GM12878 (cell line): ENCODE results near the gene PRKCQ. TPM values are rescaled to one million over a fixed set of nuclear protein-coding genes. Genes with fewer than 3 reads are reported as not detected.

Source experiments
- FOS ChIP-seq: IDR thresholded peaks from 3 replicates; pipeline ENCODE4 v1.6.1; 2011; ENCODE audit warnings: borderline replicate concordance; ENCODE audit not compliant: insufficient read length; ENCODE audit errors: extremely low read depth
- FOXK2 ChIP-seq: fragments of 450-650 bp; IDR thresholded peaks from 2 replicates; pipeline ENCODE4 v1.6.1; 2017; ENCODE audit warnings: mild to moderate bottlenecking, moderate library complexity
- MEF2B ChIP-seq: fragments of 450-650 bp; IDR thresholded peaks from 2 replicates; pipeline ENCODE4 v1.6.1; 2018; ENCODE audit warnings: mild to moderate bottlenecking, moderate library complexity; ENCODE audit not compliant: partially characterized antibody, poor library complexity, severe bottlenecking
- TCF7 ChIP-seq: IDR thresholded peaks from 2 replicates; pipeline ENCODE4 v1.6.1; 2014; ENCODE audit warnings: antibody characterized with exemption, borderline replicate concordance
- polyA plus RNA-seq, 11 experiments: library from polyadenylated mRNA; depleted of rRNA in 4 of 11; unstranded in 6 of 11; stranded (reverse) in 5 of 11; fragments of >200 nt; fragmentation: Nextera tagmentation in 4 of 11; fragmentation: Illumina TruSeq in 1 of 11; extraction: Ambion mirVana in 4 of 11; extraction: Trizol in 1 of 11; gene quantifications; 1 replicate in 1 of 11; 2 replicates in 10 of 11; pipeline versions ENCODE4 v1.2.1 to v1.2.3, GENCODE V29; 2011 to 2016; ENCODE audit warnings: inconsistent platforms in 2 of 11, missing spikeins in 2 of 11, low read depth in 1 of 11
- total RNA-seq, 4 experiments: library from RNA; depleted of rRNA in 3 of 4; stranded (reverse); fragments of >200 nt in 3 of 4; fragmentation: Illumina TruSeq in 1 of 4; extraction: Trizol in 1 of 4; gene quantifications; 2 replicates each; pipeline versions ENCODE4 v1.2.1 to v1.2.3, GENCODE V29; 2013 to 2021
- TF ChIP-seq, protein P1 (sequence below): fragments of 450-650 bp; formaldehyde crosslinking; IDR thresholded peaks from 2 replicates; pipeline ENCODE4 v1.4.0; 2020; ENCODE audit warnings: mild to moderate bottlenecking, moderate library complexity
- TF ChIP-seq, protein P2 (sequence below): fragments of 450-650 bp; IDR thresholded peaks from 2 replicates; pipeline ENCODE4 v1.6.1; 2014; ENCODE audit warnings: mild to moderate bottlenecking
- TF ChIP-seq, protein P3 (sequence below): fragments of 450-650 bp; IDR thresholded peaks from 2 replicates; pipeline ENCODE4 v1.6.1; 2017; ENCODE audit warnings: mild to moderate bottlenecking, moderate library complexity
- TF ChIP-seq, protein P4 (sequence below): fragments of 150-350 bp; IDR thresholded peaks from 2 replicates; pipeline ENCODE4 v1.6.1; 2014; ENCODE audit warnings: mild to moderate bottlenecking, low read depth, low read length
- TF ChIP-seq, protein P5 (sequence below): IDR thresholded peaks from 2 replicates; pipeline ENCODE4 v1.6.1; 2012; ENCODE audit warnings: low read length, inconsistent platforms

PRKCQ gene
- total and polyA plus RNA-seq, 10 of the 15 experiments (the other 5 are each of a cell fraction or from before 2014, with no cell fraction given), result 0.26 to 8.9 (median 0.98) TPM

DNA sequence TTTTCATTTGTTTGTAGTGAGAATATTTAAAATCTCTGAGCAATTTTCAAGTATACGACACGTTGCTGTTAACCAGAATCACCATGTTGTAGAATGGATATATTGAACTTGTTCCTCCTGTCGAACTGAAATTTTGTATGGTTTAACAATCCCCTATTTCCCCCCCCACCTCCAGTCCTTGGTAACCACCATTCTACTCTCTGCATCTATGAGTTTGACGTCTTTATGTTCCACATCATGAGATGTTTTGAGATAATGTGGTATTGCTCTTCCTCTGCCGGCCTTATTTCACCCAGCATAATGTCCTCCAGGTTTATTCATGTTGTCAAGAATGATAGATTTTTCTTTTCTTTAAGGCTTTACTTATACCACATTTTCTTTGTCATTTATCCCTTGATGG, 17.4 kb upstream of the PRKCQ start (continued):
- TF ChIP-seq, protein P1, sequence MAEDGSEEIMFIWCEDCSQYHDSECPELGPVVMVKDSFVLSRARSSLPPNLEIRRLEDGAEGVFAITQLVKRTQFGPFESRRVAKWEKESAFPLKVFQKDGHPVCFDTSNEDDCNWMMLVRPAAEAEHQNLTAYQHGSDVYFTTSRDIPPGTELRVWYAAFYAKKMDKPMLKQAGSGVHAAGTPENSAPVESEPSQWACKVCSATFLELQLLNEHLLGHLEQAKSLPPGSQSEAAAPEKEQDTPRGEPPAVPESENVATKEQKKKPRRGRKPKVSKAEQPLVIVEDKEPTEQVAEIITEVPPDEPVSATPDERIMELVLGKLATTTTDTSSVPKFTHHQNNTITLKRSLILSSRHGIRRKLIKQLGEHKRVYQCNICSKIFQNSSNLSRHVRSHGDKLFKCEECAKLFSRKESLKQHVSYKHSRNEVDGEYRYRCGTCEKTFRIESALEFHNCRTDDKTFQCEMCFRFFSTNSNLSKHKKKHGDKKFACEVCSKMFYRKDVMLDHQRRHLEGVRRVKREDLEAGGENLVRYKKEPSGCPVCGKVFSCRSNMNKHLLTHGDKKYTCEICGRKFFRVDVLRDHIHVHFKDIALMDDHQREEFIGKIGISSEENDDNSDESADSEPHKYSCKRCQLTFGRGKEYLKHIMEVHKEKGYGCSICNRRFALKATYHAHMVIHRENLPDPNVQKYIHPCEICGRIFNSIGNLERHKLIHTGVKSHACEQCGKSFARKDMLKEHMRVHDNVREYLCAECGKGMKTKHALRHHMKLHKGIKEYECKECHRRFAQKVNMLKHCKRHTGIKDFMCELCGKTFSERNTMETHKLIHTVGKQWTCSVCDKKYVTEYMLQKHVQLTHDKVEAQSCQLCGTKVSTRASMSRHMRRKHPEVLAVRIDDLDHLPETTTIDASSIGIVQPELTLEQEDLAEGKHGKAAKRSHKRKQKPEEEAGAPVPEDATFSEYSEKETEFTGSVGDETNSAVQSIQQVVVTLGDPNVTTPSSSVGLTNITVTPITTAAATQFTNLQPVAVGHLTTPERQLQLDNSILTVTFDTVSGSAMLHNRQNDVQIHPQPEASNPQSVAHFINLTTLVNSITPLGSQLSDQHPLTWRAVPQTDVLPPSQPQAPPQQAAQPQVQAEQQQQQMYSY (CRISPR knock-in tag), result no peak
- TF ChIP-seq, protein P2, sequence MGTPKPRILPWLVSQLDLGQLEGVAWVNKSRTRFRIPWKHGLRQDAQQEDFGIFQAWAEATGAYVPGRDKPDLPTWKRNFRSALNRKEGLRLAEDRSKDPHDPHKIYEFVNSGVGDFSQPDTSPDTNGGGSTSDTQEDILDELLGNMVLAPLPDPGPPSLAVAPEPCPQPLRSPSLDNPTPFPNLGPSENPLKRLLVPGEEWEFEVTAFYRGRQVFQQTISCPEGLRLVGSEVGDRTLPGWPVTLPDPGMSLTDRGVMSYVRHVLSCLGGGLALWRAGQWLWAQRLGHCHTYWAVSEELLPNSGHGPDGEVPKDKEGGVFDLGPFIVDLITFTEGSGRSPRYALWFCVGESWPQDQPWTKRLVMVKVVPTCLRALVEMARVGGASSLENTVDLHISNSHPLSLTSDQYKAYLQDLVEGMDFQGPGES, result no peak
- no peak for TF ChIP-seq FOXK2
- no peak for TF ChIP-seq MEF2B
- TF ChIP-seq, protein P3, sequence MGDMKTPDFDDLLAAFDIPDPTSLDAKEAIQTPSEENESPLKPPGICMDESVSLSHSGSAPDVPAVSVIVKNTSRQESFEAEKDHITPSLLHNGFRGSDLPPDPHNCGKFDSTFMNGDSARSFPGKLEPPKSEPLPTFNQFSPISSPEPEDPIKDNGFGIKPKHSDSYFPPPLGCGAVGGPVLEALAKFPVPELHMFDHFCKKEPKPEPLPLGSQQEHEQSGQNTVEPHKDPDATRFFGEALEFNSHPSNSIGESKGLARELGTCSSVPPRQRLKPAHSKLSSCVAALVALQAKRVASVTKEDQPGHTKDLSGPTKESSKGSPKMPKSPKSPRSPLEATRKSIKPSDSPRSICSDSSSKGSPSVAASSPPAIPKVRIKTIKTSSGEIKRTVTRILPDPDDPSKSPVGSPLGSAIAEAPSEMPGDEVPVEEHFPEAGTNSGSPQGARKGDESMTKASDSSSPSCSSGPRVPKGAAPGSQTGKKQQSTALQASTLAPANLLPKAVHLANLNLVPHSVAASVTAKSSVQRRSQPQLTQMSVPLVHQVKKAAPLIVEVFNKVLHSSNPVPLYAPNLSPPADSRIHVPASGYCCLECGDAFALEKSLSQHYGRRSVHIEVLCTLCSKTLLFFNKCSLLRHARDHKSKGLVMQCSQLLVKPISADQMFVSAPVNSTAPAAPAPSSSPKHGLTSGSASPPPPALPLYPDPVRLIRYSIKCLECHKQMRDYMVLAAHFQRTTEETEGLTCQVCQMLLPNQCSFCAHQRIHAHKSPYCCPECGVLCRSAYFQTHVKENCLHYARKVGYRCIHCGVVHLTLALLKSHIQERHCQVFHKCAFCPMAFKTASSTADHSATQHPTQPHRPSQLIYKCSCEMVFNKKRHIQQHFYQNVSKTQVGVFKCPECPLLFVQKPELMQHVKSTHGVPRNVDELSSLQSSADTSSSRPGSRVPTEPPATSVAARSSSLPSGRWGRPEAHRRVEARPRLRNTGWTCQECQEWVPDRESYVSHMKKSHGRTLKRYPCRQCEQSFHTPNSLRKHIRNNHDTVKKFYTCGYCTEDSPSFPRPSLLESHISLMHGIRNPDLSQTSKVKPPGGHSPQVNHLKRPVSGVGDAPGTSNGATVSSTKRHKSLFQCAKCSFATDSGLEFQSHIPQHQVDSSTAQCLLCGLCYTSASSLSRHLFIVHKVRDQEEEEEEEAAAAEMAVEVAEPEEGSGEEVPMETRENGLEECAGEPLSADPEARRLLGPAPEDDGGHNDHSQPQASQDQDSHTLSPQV, result no peak
- no peak for TF ChIP-seq TCF7
- TF ChIP-seq, protein P4, sequence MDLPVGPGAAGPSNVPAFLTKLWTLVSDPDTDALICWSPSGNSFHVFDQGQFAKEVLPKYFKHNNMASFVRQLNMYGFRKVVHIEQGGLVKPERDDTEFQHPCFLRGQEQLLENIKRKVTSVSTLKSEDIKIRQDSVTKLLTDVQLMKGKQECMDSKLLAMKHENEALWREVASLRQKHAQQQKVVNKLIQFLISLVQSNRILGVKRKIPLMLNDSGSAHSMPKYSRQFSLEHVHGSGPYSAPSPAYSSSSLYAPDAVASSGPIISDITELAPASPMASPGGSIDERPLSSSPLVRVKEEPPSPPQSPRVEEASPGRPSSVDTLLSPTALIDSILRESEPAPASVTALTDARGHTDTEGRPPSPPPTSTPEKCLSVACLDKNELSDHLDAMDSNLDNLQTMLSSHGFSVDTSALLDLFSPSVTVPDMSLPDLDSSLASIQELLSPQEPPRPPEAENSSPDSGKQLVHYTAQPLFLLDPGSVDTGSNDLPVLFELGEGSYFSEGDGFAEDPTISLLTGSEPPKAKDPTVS, result no peak
- TF ChIP-seq FOS, result no peak
- TF ChIP-seq, protein P5, sequence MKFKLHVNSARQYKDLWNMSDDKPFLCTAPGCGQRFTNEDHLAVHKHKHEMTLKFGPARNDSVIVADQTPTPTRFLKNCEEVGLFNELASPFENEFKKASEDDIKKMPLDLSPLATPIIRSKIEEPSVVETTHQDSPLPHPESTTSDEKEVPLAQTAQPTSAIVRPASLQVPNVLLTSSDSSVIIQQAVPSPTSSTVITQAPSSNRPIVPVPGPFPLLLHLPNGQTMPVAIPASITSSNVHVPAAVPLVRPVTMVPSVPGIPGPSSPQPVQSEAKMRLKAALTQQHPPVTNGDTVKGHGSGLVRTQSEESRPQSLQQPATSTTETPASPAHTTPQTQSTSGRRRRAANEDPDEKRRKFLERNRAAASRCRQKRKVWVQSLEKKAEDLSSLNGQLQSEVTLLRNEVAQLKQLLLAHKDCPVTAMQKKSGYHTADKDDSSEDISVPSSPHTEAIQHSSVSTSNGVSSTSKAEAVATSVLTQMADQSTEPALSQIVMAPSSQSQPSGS, result no peak
